OCI-LY3 (cell line): ENCODE data around the gene TAPT1.
"Not testable (repeated sequence)": the region's sequence is repeated elsewhere in the genome, so short reads cannot be mapped to it uniquely, and the experiment has no call there.

Source experiments
- H2AFZ ChIP-seq: fragments of 200-600, 300-600 bp; shearing (Covaris generic); 2 replicates; pipeline ENCODE4 v1.6.0; 2014; ENCODE audit warnings: antibody characterized with exemption, low read depth, low read length
- H3K27ac ChIP-seq: fragments of 200-600, 300-600 bp; sonication (generic); 2 replicates; pipeline ENCODE4 v1.5.1; 2014; ENCODE audit warnings: mild to moderate bottlenecking, low read length, moderate library complexity, mixed read lengths
- H3K27me3 ChIP-seq: fragments of 200-600, 300-600 bp; sonication (generic); 2 replicates; pipeline ENCODE4 v1.6.1; 2014; ENCODE audit warnings: low read depth, low read length, mixed read lengths
- H3K36me3 ChIP-seq: fragments of 200-600, 300-600 bp; sonication (generic); replicated peaks from 2 replicates; pipeline ENCODE3; 2014; ENCODE audit warnings: low read depth, low read length, mixed read lengths
- H3K4me1 ChIP-seq: fragments of 300-600, 200-600 bp; sonication (generic); 2 replicates; pipeline ENCODE4 v1.6.1; 2014; ENCODE audit warnings: low read length, mixed read lengths
- H3K4me2 ChIP-seq: fragments of 200-600, 300-600 bp; sonication (generic); 2 replicates; pipeline ENCODE4 v1.6.1; 2014; ENCODE audit warnings: low read length, mixed read lengths
- H3K4me3 ChIP-seq: fragments of 300-600, 200-600 bp; sonication (generic); 2 replicates; pipeline ENCODE4 v1.5.1; 2014; ENCODE audit warnings: antibody characterized with exemption, mild to moderate bottlenecking, low read length, moderate library complexity
- H3K79me2 ChIP-seq: fragments of 300-600, 200-600 bp; shearing (Covaris generic); 2 replicates; pipeline ENCODE4 v1.6.1; 2014; ENCODE audit warnings: mild to moderate bottlenecking, low read length, mixed read lengths
- H3K9ac ChIP-seq: fragments of 300-600, 200-600 bp; shearing (Covaris generic); 2 replicates; pipeline ENCODE4 v1.6.0; 2014; ENCODE audit warnings: mild to moderate bottlenecking, low read length, moderate library complexity
- H3K9me3 ChIP-seq: fragments of 200-600, 300-600 bp; shearing (Covaris generic); 2 replicates; pipeline ENCODE4 v1.6.1; 2014; ENCODE audit warnings: low read length, mixed read lengths; ENCODE audit not compliant: insufficient read depth
- H4K20me1 ChIP-seq: fragments of 200-600, 300-600 bp; sonication (generic); 2 replicates; pipeline ENCODE4 v1.6.1; 2016; ENCODE audit warnings: low read length, mixed read lengths; ENCODE audit not compliant: insufficient read depth
- CTCF ChIP-seq: fragments of 200-600, 300-600 bp; sonication (generic); IDR thresholded peaks from 2 replicates; pipeline ENCODE4 v1.5.1; 2014; ENCODE audit warnings: antibody characterized with exemption, low read length, low read depth
- EZH2phosphoT487 ChIP-seq: fragments of 200-600 bp; shearing (Covaris generic); IDR thresholded peaks from 2 replicates; pipeline ENCODE4 v1.6.1; 2018; ENCODE audit warnings: antibody characterized with exemption, mixed run types, low read depth

Gene TAPT1

GRCh38 chr4:16155528-16156169 is 70.6 kb downstream of the TAPT1 start:
- H3K9me3 ChIP-seq, result no peaks in the 10 kb centered on the region
- H3K27ac ChIP-seq, result no peak overlapping the region
- H3K79me2 ChIP-seq, result no peaks in the 10 kb centered on the region
- no peak for TF ChIP-seq CTCF
- no peak for TF ChIP-seq EZH2phosphoT487
- no peaks in the 10 kb centered on the region for H3K4me1 ChIP-seq
- no peak overlapping the region for H2AFZ ChIP-seq
- no peak overlapping the region for H3K9ac ChIP-seq
- no peaks in the 10 kb centered on the region for H3K27me3 ChIP-seq
- H3K36me3 ChIP-seq, result no peaks in the 10 kb centered on the region
- no peak overlapping the region for H3K4me3 ChIP-seq
- no peak overlapping the region for H3K4me2 ChIP-seq
- H4K20me1 ChIP-seq, result no peaks in the 10 kb centered on the region

- Histone ChIP-seq H3K4me1 (no peaks in the 10 kb centered on the region), H3K4me3 (no peak overlapping the region), H4K20me1 (no peaks in the 10 kb centered on the region), H3K79me2 (no peaks in the 10 kb centered on the region), H3K27me3 (no peaks in the 10 kb centered on the region), H2AFZ (no peak overlapping the region), H3K27ac (no peak overlapping the region), H3K36me3 (no peaks in the 10 kb centered on the region), H3K4me2 (no peak overlapping the region), H3K9me3 (no peaks in the 10 kb centered on the region), H3K9ac (no peak overlapping the region)
- TF ChIP-seq EZH2phosphoT487, result no peak
- TF ChIP-seq CTCF, result no peak
Measured at GRCh38 chr4:16154451-16154850, 71.8 kb downstream of the TAPT1 start.

- Histone ChIP-seq H4K20me1 (no peaks in the 10 kb centered on the region), H3K4me2 (no peak overlapping the region), H3K4me3 (no peak overlapping the region), H3K27me3 (no peaks in the 10 kb centered on the region), H3K27ac (no peak overlapping the region), H3K4me1 (no peaks in the 10 kb centered on the region), H3K36me3 (no peaks in the 10 kb centered on the region), H3K9ac (no peak overlapping the region), H2AFZ (no peak overlapping the region), H3K9me3 (no peaks in the 10 kb centered on the region), H3K79me2 (no peaks in the 10 kb centered on the region)
- TF ChIP-seq CTCF, result no peak
- TF ChIP-seq EZH2phosphoT487, result no peak
Measured at GRCh38 chr4:16150716-16151115, 75.6 kb downstream of the TAPT1 start.

- H3K27ac ChIP-seq, H3K36me3 ChIP-seq, H3K4me2 ChIP-seq, H3K79me2 ChIP-seq, H3K9ac ChIP-seq, H3K27me3 ChIP-seq, H3K4me1 ChIP-seq, H4K20me1 ChIP-seq, H3K9me3 ChIP-seq, H2AFZ ChIP-seq, H3K4me3 ChIP-seq: not testable (repeated sequence)
Measured at GRCh38 chr4:16144913-16145312, 81.4 kb downstream of the TAPT1 start.
